Measurements from ENCODE around the gene TCP10L. TPM values are rescaled to one million over a fixed set of nuclear protein-coding genes. Genes with fewer than 3 reads are reported as not detected.
"Not testable (repeated sequence)": the region's sequence is repeated elsewhere in the genome, so short reads cannot be mapped to it uniquely, and the experiment has no call there.

The TCP10L gene
- total RNA-seq, 4 donors from 2014 or later, result 1.0 to 10.3 (median 2.4) TPM

DNA sequence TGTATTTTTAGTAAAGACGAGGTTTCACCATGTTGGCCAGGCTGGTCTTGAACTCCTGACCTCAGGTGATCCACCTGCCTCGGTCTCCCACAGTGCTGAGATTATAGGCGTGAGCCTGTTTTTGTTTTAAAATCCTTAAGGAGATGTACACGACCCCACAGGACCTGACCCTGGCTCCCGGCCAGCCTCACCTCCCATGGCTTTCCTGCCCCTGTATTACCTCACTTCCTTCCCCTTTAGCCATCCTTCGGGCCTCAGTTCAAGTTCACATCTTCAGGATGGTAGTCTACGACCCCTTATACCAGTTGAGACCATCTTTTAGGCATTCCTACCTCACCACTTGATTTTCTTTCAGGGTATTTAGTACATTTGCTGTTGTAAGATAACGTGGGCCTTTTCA, 36.3 kb downstream of the TCP10L start:
- Histone ChIP-seq H3K9me3 (no peaks in the 10 kb centered on the region), H3K4me1 (no peaks in the 10 kb centered on the region), H3K27ac (no peak overlapping the region), H3K4me3 (no peak overlapping the region), H3K36me3 (no peaks in the 10 kb centered on the region), H3K27me3 (no peaks in the 10 kb centered on the region)
- TF ChIP-seq, protein P1, sequence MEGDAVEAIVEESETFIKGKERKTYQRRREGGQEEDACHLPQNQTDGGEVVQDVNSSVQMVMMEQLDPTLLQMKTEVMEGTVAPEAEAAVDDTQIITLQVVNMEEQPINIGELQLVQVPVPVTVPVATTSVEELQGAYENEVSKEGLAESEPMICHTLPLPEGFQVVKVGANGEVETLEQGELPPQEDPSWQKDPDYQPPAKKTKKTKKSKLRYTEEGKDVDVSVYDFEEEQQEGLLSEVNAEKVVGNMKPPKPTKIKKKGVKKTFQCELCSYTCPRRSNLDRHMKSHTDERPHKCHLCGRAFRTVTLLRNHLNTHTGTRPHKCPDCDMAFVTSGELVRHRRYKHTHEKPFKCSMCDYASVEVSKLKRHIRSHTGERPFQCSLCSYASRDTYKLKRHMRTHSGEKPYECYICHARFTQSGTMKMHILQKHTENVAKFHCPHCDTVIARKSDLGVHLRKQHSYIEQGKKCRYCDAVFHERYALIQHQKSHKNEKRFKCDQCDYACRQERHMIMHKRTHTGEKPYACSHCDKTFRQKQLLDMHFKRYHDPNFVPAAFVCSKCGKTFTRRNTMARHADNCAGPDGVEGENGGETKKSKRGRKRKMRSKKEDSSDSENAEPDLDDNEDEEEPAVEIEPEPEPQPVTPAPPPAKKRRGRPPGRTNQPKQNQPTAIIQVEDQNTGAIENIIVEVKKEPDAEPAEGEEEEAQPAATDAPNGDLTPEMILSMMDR (IDR thresholded peaks at IDR 0.05), result no peak
- TF ChIP-seq POLR2A (IDR thresholded peaks at IDR 0.05), result no peak
- no peak for TF ChIP-seq EP300 (IDR thresholded peaks at IDR 0.05)
- no peak for DNase-seq (ENCODE audit: low spot score in 2 of 2)
- WGBS, 2 donors, result 62 to 67% methylated on average over 8 of the region's 8 CpGs

DNA sequence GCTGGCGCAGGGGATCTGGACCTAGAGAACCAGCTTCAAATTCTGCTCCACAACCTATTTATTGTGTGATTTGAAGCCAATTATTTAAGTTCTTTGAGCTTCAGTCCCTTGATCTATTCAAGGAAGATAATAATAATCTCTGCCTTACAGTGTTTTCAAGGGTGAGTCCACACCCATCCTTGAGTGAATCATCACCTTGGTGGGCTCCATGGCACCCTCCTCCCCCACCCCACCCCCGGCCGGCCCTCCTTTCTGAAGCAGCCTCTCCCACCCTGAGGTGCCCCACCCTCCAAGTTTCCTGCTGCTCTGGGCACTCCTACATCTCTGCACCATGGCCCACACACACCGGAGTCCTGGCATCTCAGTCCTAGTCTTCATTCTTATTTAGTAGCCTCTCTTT, 38.3 kb downstream of the TCP10L start:
- 89 to 91% methylated on average over 4 of the region's 4 CpGs for WGBS, 2 donors
- H3K4me3 ChIP-seq, result no peak overlapping the region
- no peak for DNase-seq (ENCODE audit: low spot score in 2 of 2)
- H3K27ac ChIP-seq, result no peak overlapping the region
- H3K36me3 ChIP-seq, result no peaks in the 10 kb centered on the region
- H3K4me1 ChIP-seq, result no peaks in the 10 kb centered on the region
- H3K27me3 ChIP-seq, result no peaks in the 10 kb centered on the region
- no peaks in the 10 kb centered on the region for H3K9me3 ChIP-seq
- TF ChIP-seq EP300 (IDR thresholded peaks at IDR 0.05) (no peak), POLR2A (IDR thresholded peaks at IDR 0.05) (no peak)
- TF ChIP-seq, protein P1 (IDR thresholded peaks at IDR 0.05), result no peak

DNA sequence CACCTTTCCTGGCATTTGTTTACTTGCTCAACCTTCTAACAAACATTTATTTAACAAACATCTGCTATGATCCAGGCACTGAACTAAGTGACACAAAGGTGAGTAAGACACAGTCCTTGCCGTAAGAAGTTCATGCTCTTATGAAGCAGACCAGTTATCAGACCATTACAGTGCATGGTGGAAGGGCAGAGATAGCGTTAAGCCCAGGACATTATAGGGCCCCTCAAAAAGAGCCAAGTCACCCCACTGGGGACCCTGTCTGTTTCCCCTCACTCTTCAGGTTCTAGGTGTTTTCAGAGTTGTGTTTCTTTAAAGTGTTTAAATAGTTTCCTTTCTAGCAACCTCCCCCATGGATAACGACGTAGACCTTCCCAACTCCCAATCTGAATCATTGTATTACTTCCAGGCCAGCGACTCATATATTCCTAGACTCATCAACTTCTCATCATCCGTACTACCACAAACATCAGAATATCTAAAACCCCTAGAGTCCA, 39.3 kb downstream of the TCP10L start:
- Histone ChIP-seq H3K4me1 (no peaks in the 10 kb centered on the region), H3K9me3 (no peaks in the 10 kb centered on the region), H3K4me3 (no peak overlapping the region), H3K36me3 (no peaks in the 10 kb centered on the region), H3K27ac (no peak overlapping the region), H3K27me3 (no peaks in the 10 kb centered on the region)
- 76 to 79% methylated on average over 6 of the region's 6 CpGs for WGBS, 2 donors
- DNase-seq (ENCODE audit: low spot score in 2 of 2), result no peak
- TF ChIP-seq, protein P1 (IDR thresholded peaks at IDR 0.05), result no peak
- no peak for TF ChIP-seq POLR2A (IDR thresholded peaks at IDR 0.05)

DNA sequence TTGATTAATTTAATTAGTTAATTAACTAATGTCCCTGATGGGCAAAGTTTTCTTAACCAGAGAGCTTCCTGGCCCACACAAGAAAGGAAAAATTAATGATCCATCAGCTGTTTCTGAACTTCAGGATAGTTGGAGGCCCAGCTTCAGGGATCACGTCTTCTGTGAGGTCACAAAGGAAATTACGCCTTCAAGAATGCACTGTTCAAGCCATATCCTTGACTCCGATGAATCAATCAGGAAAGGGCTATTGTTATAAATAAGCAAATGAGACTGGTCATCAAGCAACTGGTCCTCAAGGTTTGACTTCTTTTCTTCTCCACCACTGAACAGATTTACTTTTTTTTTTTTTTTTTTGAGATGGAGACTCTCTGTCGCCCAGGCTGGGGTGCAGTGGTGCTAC, 40.6 kb downstream of the TCP10L start:
- Histone ChIP-seq H3K27ac (no peak overlapping the region), H3K4me3 (no peak overlapping the region), H3K27me3 (no peaks in the 10 kb centered on the region), H3K36me3 (no peaks in the 10 kb centered on the region), H3K4me1 (no peaks in the 10 kb centered on the region), H3K9me3 (no peaks in the 10 kb centered on the region)
- WGBS, 2 donors, result 86 to 88% methylated on average over 4 of the region's 4 CpGs
- DNase-seq (ENCODE audit: low spot score in 2 of 2), result no peak
- TF ChIP-seq, protein P1 (IDR thresholded peaks at IDR 0.05), result no peak
- TF ChIP-seq EP300 (IDR thresholded peaks at IDR 0.05), result no peak
- TF ChIP-seq POLR2A (IDR thresholded peaks at IDR 0.05), result no peak

DNA sequence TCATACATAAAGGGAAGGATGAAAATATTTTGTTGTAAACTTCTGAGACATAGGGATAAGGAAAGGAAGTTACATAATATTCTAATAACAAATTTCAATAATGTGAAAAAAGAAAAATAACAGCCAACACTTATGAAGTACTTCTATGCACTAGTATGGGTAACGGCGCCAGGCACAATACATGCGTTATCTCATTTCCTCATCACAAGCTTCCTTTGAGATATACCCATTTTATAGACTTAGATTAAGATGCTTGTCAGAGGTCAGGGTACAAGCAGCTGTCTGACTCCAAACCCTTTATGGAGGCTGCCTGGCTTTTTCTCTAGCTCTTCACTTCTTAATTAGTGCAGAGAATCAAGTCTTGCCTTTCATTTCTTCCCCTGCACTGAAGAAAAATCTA, 41.3 kb downstream of the TCP10L start:
- Histone ChIP-seq H3K27ac (no peak overlapping the region), H3K4me3 (no peak overlapping the region), H3K4me1 (no peaks in the 10 kb centered on the region), H3K9me3 (no peaks in the 10 kb centered on the region), H3K36me3 (no peaks in the 10 kb centered on the region), H3K27me3 (no peaks in the 10 kb centered on the region)
- no peak for DNase-seq (ENCODE audit: low spot score in 2 of 2)
- TF ChIP-seq, protein P1 (IDR thresholded peaks at IDR 0.05), result no peak
- 73 to 89% methylated on average over 3 of the region's 3 CpGs for WGBS, 2 donors

DNA sequence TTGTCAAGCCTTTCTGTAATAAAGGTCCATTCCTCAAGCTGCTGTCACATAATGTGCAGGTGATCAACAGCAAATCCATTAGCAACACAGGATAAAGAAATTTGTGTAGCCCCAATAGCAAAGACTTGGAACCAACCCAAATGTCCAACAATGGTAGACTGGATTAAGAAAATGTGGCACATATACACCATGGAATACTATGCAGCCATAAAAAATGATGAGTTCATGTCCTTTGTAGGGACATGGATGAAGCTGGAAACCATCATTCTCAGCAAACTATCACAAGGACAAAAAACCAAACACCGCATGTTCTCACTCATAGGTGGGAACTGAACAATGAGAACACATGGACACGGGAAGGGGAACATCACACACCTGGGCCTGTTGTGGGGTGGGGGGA, 42.3 kb downstream of the TCP10L start:
- not testable (repeated sequence) for DNase-seq (ENCODE audit: low spot score in 2 of 2); H3K4me3 ChIP-seq; H3K27ac ChIP-seq; H3K4me1 ChIP-seq; H3K36me3 ChIP-seq; H3K27me3 ChIP-seq; H3K9me3 ChIP-seq
- 97 to 100% methylated on average over 2 of the region's 2 CpGs for WGBS, 2 donors

Data from tibial nerve (tissue), 4 donors.